H1 (cell line): ENCODE data around the gene RNU7-1. TPM values are rescaled to one million over a fixed set of nuclear protein-coding genes. Genes with fewer than 3 reads are reported as not detected.

ENCODE experiments used
- CHD1 ChIP-seq: IDR thresholded peaks from 2 replicates; pipeline ENCODE4 v1.6.1; 2012; ENCODE audit warnings: low read depth, low read length, improper control_type of control experiment
- EP300 ChIP-seq, 2 experiments: IDR thresholded peaks; 1 replicate in 1 of 2; 2 replicates in 1 of 2; pipeline ENCODE4 v1.6.1; 2011 to 2012; ENCODE audit warnings: low read depth in 2 of 2, low read length in 2 of 2, mild to moderate bottlenecking in 2 of 2, borderline replicate concordance in 1 of 2, inconsistent platforms in 1 of 2, moderate library complexity in 1 of 2
- EZH2 ChIP-seq: fragments of 200-600 bp; sonication (generic); IDR thresholded peaks from 2 replicates; pipeline ENCODE4 v1.7.1; 2012; ENCODE audit warnings: low read depth, mild to moderate bottlenecking, moderate library complexity, low read length, inconsistent platforms; ENCODE audit not compliant: severe bottlenecking
- GABPA ChIP-seq: IDR thresholded peaks from 2 replicates; pipeline ENCODE4 v1.6.1; 2011; ENCODE audit warnings: mild to moderate bottlenecking, low read length, moderate library complexity, borderline replicate concordance; ENCODE audit not compliant: insufficient read depth
- JUND ChIP-seq: IDR thresholded peaks from 2 replicates; pipeline ENCODE4 v1.6.1; 2011; ENCODE audit warnings: mild to moderate bottlenecking, improper control_type of control experiment, low read length
- RNF2 ChIP-seq: fragments of 200-900, 300-1000 bp; sonication (generic); IDR thresholded peaks from 2 replicates; pipeline ENCODE4 v1.7.1; 2016; ENCODE audit warnings: borderline replicate concordance, low read depth, mild to moderate bottlenecking, antibody characterized with exemption, low read length; ENCODE audit not compliant: poor library complexity, severe bottlenecking; ENCODE audit errors: missing control alignments
- RXRA ChIP-seq: IDR thresholded peaks from 2 replicates; pipeline ENCODE4 v1.6.1; 2011; ENCODE audit warnings: low read depth, mild to moderate bottlenecking, low read length, moderate library complexity; ENCODE audit not compliant: insufficient read depth
- TCF12 ChIP-seq: IDR thresholded peaks from 2 replicates; pipeline ENCODE4 v1.6.1; 2011; ENCODE audit warnings: low read depth, mild to moderate bottlenecking, low read length
- YY1 ChIP-seq: IDR thresholded peaks from 2 replicates; pipeline ENCODE4 v1.6.1; 2011; ENCODE audit warnings: low read depth, mild to moderate bottlenecking, low read length
- polyA plus RNA-seq, 7 experiments: library from polyadenylated mRNA; depleted of rRNA in 3 of 7; stranded (reverse) in 5 of 7; unstranded in 2 of 7; fragments of >200 nt in 5 of 7; fragments of 200-250 nt in 2 of 7; gene quantifications; 1 replicate in 5 of 7; 2 replicates in 1 of 7; 4 replicates in 1 of 7; pipeline versions ENCODE4 v1.2.1 to v1.2.3, GENCODE V29; 2011 to 2013; ENCODE audit warnings: missing spikeins in 2 of 7, mixed read lengths in 2 of 7
- total RNA-seq: library from RNA; stranded (reverse); fragmentation: NEBNext Ultra II Directional; extraction: Animal tissue kit (Norgen Biotek cat#: 25700); gene quantifications from 2 replicates; pipeline ENCODE4 v1.2.1, GENCODE V29; 2021
- TF ChIP-seq, protein P1 (sequence below): fragments of 300-600 bp; sonication (generic); IDR thresholded peaks from 2 replicates; pipeline ENCODE4 v1.7.1; 2012; ENCODE audit warnings: low read length, moderate library complexity, mild to moderate bottlenecking, inconsistent platforms; ENCODE audit not compliant: insufficient replicate concordance

Gene RNU7-1
- total and polyA plus RNA-seq, 2 of the 8 experiments (the other 6 are each of a cell fraction or from before 2014, with no cell fraction given) = not detected

DNA sequence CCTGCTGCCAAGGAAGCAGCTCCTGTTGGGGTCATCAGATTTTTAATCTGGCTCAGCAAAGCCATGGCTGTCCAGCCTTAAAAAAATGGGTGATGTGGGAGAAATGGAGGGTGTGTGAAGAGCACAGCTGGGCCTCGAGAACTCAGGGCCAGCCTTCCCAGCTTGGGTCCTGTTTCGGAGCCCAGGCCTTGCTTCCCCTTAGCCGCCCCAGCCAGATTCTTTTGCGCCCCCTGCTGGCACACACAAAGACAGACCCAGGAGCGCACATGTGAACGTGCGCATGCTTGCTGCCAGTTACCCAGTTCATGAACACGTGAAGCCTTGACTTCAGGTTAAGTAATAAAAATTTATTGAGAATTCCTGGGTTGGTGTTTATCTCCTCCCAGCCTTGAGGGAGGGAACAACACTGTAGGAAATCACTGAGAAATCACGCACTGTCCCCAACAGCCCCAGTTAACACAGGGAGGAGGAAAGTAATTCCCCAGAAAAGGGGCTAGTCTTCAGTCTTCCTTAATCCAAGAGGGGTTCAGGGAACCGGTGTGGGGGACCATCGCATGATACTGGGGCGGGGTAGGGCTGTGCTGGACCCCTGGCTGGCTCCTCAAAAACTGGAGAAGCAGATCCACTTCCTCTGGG is 21.5 kb downstream of the RNU7-1 start (continued):
- TF ChIP-seq, protein P1, sequence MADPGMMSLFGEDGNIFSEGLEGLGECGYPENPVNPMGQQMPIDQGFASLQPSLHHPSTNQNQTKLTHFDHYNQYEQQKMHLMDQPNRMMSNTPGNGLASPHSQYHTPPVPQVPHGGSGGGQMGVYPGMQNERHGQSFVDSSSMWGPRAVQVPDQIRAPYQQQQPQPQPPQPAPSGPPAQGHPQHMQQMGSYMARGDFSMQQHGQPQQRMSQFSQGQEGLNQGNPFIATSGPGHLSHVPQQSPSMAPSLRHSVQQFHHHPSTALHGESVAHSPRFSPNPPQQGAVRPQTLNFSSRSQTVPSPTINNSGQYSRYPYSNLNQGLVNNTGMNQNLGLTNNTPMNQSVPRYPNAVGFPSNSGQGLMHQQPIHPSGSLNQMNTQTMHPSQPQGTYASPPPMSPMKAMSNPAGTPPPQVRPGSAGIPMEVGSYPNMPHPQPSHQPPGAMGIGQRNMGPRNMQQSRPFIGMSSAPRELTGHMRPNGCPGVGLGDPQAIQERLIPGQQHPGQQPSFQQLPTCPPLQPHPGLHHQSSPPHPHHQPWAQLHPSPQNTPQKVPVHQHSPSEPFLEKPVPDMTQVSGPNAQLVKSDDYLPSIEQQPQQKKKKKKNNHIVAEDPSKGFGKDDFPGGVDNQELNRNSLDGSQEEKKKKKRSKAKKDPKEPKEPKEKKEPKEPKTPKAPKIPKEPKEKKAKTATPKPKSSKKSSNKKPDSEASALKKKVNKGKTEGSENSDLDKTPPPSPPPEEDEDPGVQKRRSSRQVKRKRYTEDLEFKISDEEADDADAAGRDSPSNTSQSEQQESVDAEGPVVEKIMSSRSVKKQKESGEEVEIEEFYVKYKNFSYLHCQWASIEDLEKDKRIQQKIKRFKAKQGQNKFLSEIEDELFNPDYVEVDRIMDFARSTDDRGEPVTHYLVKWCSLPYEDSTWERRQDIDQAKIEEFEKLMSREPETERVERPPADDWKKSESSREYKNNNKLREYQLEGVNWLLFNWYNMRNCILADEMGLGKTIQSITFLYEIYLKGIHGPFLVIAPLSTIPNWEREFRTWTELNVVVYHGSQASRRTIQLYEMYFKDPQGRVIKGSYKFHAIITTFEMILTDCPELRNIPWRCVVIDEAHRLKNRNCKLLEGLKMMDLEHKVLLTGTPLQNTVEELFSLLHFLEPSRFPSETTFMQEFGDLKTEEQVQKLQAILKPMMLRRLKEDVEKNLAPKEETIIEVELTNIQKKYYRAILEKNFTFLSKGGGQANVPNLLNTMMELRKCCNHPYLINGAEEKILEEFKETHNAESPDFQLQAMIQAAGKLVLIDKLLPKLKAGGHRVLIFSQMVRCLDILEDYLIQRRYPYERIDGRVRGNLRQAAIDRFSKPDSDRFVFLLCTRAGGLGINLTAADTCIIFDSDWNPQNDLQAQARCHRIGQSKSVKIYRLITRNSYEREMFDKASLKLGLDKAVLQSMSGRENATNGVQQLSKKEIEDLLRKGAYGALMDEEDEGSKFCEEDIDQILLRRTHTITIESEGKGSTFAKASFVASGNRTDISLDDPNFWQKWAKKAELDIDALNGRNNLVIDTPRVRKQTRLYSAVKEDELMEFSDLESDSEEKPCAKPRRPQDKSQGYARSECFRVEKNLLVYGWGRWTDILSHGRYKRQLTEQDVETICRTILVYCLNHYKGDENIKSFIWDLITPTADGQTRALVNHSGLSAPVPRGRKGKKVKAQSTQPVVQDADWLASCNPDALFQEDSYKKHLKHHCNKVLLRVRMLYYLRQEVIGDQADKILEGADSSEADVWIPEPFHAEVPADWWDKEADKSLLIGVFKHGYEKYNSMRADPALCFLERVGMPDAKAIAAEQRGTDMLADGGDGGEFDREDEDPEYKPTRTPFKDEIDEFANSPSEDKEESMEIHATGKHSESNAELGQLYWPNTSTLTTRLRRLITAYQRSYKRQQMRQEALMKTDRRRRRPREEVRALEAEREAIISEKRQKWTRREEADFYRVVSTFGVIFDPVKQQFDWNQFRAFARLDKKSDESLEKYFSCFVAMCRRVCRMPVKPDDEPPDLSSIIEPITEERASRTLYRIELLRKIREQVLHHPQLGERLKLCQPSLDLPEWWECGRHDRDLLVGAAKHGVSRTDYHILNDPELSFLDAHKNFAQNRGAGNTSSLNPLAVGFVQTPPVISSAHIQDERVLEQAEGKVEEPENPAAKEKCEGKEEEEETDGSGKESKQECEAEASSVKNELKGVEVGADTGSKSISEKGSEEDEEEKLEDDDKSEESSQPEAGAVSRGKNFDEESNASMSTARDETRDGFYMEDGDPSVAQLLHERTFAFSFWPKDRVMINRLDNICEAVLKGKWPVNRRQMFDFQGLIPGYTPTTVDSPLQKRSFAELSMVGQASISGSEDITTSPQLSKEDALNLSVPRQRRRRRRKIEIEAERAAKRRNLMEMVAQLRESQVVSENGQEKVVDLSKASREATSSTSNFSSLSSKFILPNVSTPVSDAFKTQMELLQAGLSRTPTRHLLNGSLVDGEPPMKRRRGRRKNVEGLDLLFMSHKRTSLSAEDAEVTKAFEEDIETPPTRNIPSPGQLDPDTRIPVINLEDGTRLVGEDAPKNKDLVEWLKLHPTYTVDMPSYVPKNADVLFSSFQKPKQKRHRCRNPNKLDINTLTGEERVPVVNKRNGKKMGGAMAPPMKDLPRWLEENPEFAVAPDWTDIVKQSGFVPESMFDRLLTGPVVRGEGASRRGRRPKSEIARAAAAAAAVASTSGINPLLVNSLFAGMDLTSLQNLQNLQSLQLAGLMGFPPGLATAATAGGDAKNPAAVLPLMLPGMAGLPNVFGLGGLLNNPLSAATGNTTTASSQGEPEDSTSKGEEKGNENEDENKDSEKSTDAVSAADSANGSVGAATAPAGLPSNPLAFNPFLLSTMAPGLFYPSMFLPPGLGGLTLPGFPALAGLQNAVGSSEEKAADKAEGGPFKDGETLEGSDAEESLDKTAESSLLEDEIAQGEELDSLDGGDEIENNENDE = no peak
- TF ChIP-seq EZH2 = no peak
- no peak for TF ChIP-seq RXRA
- no peak for TF ChIP-seq EP300 (IDR thresholded peaks at IDR 0.05; ENCODE audit: borderline replicate concordance in 1 of 2, low read depth in 2 of 2, low read length in 2 of 2)
- TF ChIP-seq CHD1 = no peak
- TF ChIP-seq JUND = 0 out of 2 replicates have a peak, but pooled peaks have one; percentile 7
- TF ChIP-seq GABPA = no peak
- TF ChIP-seq TCF12 = no peak
- 0 out of 2 replicates have a peak, but pooled peaks have one; percentile 49 for TF ChIP-seq YY1
- no peak for TF ChIP-seq RNF2
